AML-193 (cell line): Measurements from ENCODE around the gene PCSK5.
"Not testable (repeated sequence)": the region's sequence is repeated elsewhere in the genome, so short reads cannot be mapped to it uniquely, and the experiment has no call there.

Source experiments
- DNase-seq, 2 experiments: peaks; one replicate each; lab custom pipeline; 2025; lab: John Stamatoyannopoulos, UW

Gene PCSK5

DNA sequence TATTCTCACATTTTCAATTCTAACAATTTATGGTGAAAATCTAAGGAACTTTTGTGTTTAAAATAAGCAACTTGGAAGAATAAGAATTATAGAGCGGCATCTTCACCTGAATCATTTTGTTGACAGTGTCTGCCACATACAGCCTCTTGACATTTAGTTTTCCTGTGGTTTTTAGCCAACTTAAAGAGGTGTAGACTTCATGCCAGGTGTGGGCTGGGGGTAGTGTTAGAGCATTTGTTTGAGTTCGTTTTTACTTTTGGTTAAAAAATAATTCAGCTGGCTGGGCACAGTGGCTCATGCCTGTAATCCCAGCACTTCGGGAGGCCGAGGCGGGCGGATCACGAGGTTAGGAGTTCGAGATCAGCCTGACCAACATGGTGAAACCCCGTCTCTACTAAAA lies 72.8 kb downstream of the PCSK5 start:
- not testable (repeated sequence) for DNase-seq

DNA sequence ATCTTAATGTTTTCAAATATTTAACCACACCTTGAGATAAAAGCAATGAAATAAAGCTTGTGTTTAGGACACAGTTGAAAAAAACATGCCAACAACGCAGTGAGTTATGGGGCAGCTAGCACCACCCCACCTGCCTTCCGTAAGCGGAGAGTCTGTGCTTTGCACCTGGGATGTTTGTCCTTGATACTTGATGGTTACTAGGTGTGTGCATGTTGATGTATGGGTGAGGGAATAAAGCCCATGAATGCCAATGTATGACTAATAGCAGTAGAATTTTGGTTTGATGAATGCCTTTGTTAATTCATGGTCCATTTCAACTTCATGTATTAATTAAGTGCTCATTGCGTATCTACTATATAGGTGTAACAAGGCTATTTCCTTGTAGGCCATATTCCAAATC lies 74.0 kb downstream of the PCSK5 start:
- no peak for DNase-seq

DNA sequence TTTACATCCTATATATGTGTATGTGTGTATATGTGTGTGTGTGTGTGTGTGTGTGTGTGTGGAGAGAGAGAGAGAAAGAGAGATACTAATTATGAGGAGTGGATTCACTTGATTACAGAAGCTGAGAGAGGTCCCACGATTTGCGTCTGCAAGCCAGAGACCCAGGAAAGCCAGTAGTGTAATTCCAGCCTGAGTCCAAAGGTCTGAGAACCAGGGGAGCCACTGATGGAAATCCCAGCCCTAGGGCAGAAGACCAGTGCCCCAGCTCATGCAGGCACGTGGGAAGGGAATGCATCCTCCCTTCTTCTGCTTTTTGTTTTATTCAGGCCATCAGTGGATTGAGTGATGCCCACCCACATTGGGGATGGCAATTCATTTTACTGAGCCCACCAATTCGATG lies 74.8 kb downstream of the PCSK5 start:
- DNase-seq: no peak

DNA sequence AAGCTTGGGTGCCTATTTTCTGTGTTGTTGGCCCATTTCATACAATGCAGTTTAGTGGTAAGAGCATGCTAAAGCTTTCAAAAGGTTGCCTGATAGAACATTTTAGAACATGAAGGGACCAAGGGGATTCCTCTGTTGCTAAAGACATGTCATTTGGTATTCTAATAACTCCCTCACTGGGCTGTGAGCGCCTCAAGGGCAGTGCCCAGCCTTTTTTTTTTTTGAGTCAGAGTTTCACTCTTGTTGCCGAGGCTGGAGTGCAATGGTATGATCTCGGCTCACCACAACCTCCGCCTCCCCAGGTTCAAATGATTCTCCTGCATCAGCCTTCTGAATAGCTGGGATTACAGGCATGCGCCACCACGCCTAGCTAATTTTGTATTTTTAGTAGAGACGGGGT lies 77.1 kb downstream of the PCSK5 start:
- no peak for DNase-seq

DNA sequence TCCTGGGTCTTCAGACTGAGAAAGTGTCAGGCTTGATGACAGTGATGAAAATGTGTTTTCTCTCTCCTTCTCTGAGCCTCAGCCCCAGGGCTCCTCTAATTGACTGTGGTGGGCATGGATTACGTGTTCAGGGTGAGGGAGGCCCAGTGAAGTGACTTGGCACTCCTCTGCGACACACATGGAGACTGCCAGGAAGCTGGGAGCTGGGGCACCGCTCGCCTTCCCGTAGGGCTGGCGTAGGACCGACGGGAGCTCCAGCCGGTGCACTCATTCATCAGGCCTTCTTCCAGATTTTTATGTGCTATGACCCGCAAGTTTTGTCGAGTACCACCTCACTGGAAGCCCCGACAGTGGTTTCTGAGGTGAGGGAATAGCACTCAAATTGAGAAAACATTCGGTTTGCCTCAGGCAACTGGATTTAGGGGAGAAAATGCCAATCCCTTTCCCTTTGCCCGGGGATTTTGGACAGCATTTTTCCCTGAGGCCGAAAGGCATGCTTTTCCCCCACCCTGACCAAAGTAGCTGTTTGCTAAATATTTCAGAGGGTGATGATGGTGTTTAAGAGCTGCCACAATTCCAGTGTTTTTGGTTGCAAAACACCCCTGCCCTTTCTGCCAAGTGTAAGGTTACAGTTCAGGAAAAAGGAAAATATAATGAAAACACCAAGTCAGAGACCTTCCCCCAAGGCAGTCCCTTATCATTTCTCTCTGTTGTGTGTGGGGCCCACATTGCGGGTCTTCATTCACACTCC lies 83.7 kb downstream of the PCSK5 start:
- DNase-seq: no peak

DNA sequence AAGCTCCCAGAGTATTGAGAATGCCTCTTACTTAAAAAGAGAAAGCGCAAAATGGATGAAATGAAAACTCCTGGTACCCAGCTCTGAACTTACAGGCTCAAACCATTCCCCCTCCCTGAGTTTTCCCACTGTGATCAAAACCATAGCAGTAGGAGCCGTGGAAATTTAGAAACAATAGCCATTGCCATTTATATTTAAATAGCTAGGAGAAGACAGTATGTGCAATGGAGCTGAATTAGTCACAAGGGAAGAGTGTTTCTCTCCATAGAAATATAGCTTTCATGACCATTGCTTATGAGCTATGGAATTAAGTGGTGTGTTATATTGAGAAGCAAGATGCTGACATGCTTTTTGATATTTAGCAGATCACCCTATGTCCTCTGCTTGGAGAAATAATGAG lies 84.6 kb downstream of the PCSK5 start:
- no peak for DNase-seq

DNA sequence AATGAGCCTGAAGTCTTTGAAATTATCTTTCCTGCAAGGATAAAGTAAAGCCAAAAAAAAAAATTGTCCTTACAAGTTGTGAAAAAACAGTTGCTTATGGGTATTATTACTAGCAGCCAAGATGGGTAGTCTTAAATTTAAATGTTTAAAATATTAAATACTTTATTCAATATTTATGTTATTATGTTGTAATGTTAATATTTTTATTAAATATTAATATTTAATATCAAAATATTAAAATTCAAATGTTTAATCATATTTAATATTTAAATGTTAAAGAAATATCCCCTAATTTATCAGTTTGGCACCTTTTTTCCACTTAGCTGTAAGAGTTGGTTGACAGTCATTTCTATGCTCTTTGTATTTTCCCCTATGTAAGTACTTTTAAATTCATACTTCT lies 86.1 kb downstream of the PCSK5 start:
- no peak for DNase-seq

DNA sequence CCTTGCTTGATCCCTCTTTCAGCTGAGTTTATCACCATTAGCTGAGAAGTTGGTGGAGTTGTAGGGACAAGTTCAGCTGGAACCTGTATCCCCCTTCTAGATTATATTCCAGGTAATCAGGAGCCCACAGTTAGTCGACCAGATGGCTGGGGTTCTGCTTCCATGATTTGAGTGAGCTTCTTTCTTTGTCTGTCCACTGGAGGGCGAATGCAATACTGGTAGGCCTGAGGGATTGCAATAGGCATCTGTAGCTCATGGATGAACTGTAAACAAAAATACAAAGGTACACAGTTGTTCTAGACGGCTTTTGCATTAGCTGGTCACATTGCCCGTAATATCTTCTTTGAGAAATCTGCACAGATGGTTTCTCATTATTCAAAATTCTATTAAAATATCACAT lies 88.9 kb downstream of the PCSK5 start:
- no peak for DNase-seq

DNA sequence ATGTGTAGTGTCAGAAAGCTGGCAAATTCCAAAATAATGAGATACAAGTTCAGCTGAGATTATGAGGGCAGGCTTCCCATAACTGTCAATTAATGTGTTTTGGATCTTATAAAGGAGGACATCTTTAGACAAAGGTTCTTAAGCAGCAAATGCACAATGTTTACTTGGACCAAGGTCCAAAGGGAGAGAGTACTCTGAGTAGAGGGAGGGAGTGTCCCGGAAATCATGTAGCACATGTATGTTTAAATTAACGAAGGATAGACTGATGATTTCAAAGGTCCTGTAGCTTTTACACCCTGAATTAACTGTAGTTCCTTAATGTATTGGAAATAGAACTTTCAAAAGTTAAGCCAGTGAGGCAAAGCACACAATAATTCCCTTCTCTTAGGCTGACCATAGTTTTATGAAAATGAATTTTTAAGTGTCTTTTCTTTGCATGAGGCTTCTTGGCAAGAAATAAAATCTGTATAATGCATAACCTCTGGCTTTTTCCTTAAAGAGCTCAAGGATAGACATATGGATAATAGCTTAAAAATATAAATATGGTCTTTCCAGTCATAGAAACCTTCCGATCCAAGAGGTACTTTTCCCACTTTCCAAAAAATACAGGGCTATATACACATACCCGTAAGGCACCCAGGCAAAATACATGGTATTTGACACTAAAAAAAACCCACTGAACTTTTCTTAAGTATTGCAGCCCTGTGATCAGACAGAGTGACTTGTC lies 93.0 kb downstream of the PCSK5 start:
- DNase-seq: no peak

DNA sequence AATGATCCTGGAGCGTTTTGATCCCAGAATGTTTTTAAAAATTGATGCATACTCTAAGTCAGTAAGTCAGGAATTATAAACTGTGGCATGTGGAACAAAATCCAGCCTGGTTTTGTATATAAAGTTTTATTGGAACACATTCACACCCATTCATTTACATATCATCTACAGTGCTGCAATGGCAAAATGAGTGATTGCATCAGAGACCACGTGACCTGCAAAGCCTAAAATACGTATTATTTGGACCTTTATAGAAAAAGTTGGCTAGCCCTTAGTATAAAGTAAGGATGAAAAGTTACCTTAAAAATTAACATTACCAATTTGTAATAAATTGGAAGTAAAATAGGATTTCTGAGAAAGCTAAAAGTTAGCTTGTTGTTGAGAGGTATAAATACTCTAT lies 95.0 kb downstream of the PCSK5 start:
- no peak for DNase-seq

DNA sequence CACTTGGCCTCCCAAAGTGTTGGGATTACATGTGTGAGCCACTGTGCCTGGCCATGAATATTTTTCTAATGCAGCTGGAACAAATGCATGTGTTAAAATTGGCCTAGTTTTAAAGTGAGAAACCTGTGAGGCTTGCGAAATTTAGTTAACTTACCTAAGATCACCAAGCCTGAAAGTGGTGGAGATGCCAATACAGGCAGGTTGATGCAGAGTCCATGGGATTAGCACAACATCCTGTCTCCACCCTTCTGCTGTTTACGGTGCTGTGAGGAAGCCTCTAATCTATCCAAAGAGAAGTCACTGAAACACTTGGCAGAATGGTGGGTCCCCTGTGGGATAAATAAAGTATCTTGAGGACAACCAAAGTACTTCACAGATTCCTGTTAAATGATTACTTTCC lies 98.2 kb downstream of the PCSK5 start:
- DNase-seq: no peak

DNA sequence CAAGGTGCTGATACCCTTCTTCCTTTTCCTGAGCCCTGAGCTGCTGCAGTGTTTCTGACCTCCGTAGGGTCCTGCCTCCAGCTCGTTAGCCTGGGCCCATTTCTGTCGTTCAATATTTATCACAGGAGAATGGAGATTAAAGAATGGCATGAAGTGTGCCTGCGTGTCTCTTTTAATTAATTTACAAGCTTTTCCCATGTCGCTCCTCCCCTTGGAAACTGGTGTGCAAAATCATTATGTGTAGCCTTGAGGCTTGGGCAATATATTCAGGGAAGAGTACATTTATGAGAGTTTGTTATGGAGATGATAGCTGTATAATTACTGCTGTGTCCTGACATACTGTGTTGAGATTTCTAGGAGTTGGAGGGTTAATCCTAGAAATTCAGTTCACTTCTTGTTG lies 99.7 kb downstream of the PCSK5 start:
- no peak for DNase-seq

DNA sequence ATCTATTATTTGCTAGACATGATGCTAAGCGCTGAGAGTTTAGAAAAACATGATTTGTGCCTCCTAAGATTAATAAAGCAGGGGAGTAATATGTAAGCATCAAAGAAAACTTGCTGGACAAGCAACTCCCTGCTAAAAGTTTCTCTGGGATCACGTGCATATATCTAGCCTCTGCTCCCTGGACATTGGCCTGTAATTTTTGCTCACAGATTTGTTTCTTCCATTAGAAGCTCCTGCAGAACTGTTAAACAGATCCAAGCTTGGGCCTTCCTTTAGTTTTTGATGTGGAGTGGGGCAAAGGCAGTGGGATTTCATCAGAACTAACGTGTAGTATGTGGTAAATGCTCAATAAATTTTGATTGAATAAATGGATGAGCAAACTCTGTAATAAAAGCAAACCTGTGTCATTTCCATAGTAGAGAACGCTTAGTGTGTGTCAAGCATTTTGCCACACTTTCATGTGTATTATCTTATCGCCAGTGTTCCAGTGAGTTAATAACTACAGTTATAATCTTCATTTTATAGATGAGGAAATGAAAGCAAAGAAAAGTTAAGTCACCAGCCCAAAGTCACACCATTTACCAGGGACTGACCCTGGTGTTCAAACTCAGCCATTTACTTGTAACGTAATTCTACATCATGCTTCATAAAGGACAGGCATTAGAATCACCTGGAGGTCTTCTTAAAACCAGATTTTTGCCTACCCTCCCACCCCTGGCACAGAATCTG lies 100.3 kb downstream of the PCSK5 start:
- DNase-seq: no peak

DNA sequence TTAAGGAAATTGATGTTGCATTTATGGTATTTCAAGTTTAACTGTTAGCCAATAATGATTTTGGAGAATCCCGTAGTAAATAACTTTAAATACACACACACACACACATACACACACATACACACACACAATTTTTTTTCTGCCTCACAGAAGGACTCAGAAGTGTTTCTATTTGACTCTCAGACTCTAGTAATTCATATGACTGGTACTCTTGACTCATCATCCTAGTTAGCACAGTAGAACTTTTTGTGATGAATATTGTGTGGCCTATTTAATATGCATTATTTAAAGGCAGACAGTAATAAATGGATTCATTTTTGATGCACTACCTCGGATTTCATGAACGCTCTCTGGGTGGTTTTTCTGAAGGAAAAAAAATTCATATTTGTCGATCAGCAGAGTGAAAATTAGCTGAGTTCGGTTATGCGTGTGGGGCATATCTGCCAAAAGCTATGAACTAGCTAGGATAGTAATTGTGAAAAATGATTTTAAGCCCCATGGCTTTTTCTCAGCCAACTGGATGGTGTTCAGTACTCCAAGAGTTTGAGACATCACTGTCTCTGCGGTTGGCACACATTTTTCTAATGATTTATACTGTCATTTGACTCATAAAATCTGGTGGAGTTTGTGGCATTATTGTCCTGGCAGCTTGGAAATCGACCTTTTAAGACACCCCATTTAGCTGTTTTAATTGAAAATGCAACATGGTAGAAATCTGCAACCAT lies 102.2 kb downstream of the PCSK5 start:
- DNase-seq: no peak

DNA sequence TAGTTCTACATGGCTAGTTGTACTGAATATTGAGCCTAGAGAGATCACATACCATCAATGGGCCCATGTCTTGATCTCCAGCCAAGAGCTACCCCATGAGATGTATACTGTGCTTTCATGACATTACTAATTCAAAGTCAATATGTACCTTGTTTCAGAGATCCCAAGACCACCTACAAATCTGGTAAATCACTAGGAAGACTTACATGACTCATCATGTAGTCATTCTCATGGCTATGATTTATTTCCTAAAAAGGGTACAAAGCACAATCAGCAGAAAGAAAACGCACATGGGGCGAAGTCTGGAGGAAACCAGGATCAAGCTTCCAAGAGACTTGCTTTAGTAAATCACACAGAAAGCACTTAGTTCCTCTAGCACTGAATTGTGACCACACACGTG lies 103.0 kb downstream of the PCSK5 start:
- DNase-seq: no peak

DNA sequence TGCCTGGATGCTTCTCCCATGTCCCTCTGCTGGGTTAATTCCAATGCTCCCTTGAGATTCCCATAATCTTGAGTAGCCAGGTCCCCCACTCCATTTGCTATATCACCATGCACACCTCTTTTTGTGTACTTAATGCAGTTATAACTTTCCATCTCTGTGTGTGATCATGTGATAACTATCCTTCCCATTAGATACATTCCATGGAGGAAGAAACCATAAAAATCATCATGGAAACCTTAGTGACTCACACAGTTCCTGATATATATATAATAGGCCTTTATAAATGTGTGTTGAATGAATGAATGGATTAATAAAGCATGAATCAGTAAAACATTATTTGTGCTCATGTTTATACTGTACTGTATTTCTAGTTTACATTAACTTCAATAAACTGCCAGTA lies 104.6 kb downstream of the PCSK5 start:
- no peak for DNase-seq

DNA sequence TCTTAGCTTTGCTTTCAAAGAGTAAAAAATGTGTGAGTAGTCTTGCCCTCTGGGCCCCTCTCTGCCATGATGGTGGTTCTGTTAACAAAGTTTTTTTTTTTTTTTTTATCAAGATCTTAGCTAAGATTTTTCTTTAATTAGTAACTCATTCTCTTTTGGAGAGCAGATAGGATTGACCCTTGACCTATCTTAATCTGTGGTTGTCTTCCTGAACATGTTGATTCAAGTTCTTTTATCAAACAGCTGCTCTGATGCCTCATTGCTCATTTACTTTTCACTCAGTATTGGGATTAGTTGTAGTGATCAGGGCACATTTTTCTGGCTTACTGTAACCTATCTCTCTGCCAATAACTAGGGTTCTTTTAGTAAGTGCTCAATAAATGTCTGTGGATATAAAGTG lies 106.3 kb downstream of the PCSK5 start:
- no peak for DNase-seq

DNA sequence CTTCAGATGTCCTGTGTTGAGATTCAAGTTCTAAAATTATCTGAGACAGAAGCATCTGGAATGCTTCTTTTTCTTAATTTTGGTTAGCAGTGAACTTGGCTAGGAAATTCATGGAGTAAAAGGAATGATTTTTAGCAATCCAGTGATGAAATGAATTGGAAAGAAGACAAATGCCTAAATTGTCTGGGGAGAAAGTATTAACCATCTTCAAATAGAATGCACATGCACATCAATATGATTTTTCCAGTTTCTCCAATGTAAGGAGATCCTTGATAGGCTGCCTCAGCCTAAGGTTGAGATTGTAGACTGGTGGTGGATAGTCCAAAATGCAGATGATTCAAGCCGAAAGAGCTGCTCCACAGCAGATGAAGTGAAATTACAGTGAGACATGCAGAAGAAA lies 106.7 kb downstream of the PCSK5 start:
- DNase-seq: no peak

DNA sequence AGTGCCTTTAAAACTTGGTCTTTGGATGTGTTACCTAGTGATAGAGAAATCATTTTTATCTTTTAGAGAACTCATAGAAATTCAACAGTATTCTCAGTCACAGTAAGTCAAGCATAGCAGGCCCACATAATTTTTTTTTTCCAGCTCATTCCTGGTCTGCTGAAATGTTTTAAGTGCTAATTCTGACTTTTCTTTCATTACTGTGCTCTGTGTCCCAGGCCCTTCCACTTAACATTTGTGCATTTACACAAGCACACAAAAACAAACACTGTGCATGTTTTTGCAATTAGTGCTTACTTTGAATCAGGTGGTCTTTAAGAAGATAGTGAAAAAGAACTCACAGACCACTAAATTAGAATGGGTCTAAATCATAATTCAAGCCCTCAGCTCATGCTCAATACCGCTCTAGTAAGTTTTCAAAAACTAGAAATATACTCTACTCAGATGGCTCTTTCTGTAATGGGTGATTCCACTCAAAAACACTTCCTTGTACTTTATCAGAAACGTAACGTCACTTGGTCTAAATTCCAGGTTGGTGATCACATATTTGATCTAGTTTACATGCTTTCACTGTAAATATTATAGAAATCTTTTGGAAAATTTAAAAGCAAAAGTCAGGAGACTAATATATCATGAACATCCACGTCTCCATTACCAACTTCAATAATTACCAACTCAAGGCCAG lies 107.8 kb downstream of the PCSK5 start:
- DNase-seq: no peak

DNA sequence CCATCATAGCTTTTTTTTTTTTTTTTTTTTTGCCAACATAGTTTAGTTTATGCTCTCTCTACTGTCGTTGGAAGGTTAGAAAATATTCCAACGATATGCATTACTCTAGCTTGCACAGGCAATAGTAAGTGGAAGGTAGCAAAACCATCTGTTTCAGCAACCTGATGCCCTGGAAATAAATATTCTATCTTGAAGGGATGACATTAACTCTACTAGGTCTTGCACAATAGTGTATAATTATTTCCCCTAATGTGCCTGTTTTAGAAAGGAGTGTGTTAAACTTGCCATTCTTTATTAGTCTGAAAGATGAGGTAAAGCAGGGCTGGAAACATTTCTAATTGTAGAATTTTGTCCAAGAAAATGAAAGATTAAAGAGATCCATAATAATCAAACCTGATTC lies 111.0 kb downstream of the PCSK5 start:
- DNase-seq: no peak

DNA sequence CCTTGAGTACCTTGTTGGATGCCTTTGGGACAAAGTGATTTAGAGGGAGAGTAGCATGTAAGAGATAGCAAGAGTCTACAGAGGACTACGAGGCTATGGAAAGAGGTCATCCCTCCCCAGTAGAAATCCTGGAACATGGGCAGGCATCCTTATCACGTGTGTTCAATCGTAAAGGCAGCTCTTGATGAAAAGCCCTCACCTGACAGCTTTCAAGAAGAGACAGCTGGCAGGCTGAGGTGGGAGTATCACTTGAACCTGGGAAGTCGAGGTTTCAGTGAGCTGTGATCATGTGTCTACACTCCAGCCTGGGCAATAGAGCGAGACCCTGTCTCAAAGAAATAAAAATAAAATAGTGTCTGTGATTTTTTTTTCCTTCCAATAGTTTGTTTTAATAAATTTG lies 112.6 kb downstream of the PCSK5 start:
- DNase-seq: no peak

DNA sequence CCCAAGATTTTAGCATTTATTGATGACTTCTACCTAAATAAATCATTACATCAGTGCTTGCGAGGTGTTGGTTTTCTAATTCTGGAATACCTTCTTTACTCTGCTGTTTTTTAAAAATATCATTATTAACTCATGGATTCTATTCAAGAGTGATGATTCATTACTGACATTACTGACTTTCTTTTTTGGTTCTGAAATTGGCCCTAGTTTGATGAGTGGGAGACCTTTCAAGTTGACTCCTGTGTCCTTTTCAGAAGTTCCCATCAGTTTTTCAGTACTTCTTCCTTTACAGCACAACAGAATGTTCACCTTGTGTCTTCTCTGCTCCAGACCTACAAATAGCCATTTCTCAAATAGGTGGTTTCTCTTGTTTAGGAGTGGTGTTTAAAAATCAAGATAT lies 114.1 kb downstream of the PCSK5 start:
- no peak for DNase-seq
